ENCODE data around the gene UBAC1.
"Not testable (repeated sequence)": the region's sequence is repeated elsewhere in the genome, so short reads cannot be mapped to it uniquely, and the experiment has no call there.

UBAC1 gene

GRCh38 chr9:135959814-135960213 is 1.4 kb downstream of the UBAC1 start:
- no peak for DNase-seq (ENCODE audit: low spot score)

GRCh38 chr9:135958485-135958884 is 2.7 kb downstream of the UBAC1 start:
- DNase-seq (ENCODE audit: low spot score) = no peak

GRCh38 chr9:135957431-135957830 is 3.7 kb downstream of the UBAC1 start:
- no peak for DNase-seq (ENCODE audit: low spot score)

GRCh38 chr9:135956802-135957174 is 4.4 kb downstream of the UBAC1 start:
- no peak for DNase-seq (ENCODE audit: low spot score)

- no peak for DNase-seq (ENCODE audit: low spot score)
Measured at GRCh38 chr9:135955934-135956801, 5.0 kb downstream of the UBAC1 start.

GRCh38 chr9:135952664-135953206 is 8.4 kb downstream of the UBAC1 start:
- no peak for DNase-seq (ENCODE audit: low spot score)

GRCh38 chr9:135951889-135952663 is 9.1 kb downstream of the UBAC1 start:
- no peak for DNase-seq (ENCODE audit: low spot score)

- not testable (repeated sequence) for DNase-seq (ENCODE audit: low spot score)
Measured at GRCh38 chr9:135951310-135951709, 9.9 kb downstream of the UBAC1 start.

GRCh38 chr9:135950841-135951240 is 10.3 kb downstream of the UBAC1 start:
- DNase-seq (ENCODE audit: low spot score) = not testable (repeated sequence)

- no peak for DNase-seq (ENCODE audit: low spot score)
Measured at GRCh38 chr9:135950135-135950682, 11.0 kb downstream of the UBAC1 start.

GRCh38 chr9:135949501-135950134 is 11.6 kb downstream of the UBAC1 start:
- no peak for DNase-seq (ENCODE audit: low spot score)

- no peak for DNase-seq (ENCODE audit: low spot score)
Measured at GRCh38 chr9:135948968-135949367, 12.2 kb downstream of the UBAC1 start.

- DNase-seq (ENCODE audit: low spot score) = no peak
Measured at GRCh38 chr9:135948446-135948845, 12.7 kb downstream of the UBAC1 start.

- no peak for DNase-seq (ENCODE audit: low spot score)
Measured at GRCh38 chr9:135947582-135947981, 13.6 kb downstream of the UBAC1 start.

- DNase-seq (ENCODE audit: low spot score) = not testable (repeated sequence)
Measured at GRCh38 chr9:135947105-135947504, 14.1 kb downstream of the UBAC1 start.

GRCh38 chr9:135946392-135946994 is 14.7 kb downstream of the UBAC1 start:
- DNase-seq (ENCODE audit: low spot score) = no peak

- no peak for DNase-seq (ENCODE audit: low spot score)
Measured at GRCh38 chr9:135945969-135946368, 15.2 kb downstream of the UBAC1 start.

GRCh38 chr9:135944444-135945252 is 16.5 kb downstream of the UBAC1 start:
- DNase-seq (ENCODE audit: low spot score) = no peak

GRCh38 chr9:135943604-135944003 is 17.6 kb downstream of the UBAC1 start:
- DNase-seq (ENCODE audit: low spot score) = not testable (repeated sequence)

- no peak for DNase-seq (ENCODE audit: low spot score)
Measured at GRCh38 chr9:135941288-135941995, 19.7 kb downstream of the UBAC1 start.

Data from COLO829 (cell line).